ENCODE data around the gene MPIG6B. TPM values are rescaled to one million over a fixed set of nuclear protein-coding genes. Genes with fewer than 3 reads are reported as not detected.

Gene MPIG6B
- total and polyA plus RNA-seq, 4 donors: 0.08 to 10.7 (median 0.24) TPM

- Histone ChIP-seq H3K9ac (ENCODE audit: low read depth in 1 of 2, low read length in 2 of 2) (no peak overlapping the region), H3K27ac (ENCODE audit: low read depth in 1 of 2, low read length in 2 of 2) (no peak overlapping the region), H3K9me3 (ENCODE audit: control insufficient read depth in 4 of 4, low read length in 3 of 4) (no peaks in the 10 kb centered on the region), H3K4me1 (ENCODE audit: control insufficient read depth in 4 of 4, insufficient read depth in 4 of 4, low read length in 3 of 4) (no peaks in the 10 kb centered on the region), H3K36me3 (ENCODE audit: control insufficient read depth in 4 of 4, insufficient read depth in 3 of 4, low read depth in 1 of 4, low read length in 3 of 4) (peaks cover 10 to 80% (median 59%) of the 10 kb centered on the region in 4 donors), H3K27me3 (ENCODE audit: control insufficient read depth in 4 of 4, insufficient read depth in 4 of 4, low read length in 3 of 4) (no peaks in the 10 kb centered on the region), H3K4me3 (ENCODE audit: low read depth in 1 of 3, low read length in 3 of 3) (no peak overlapping the region)
- 90% methylated on average over 4 of the region's 4 CpGs for WGBS
- no peak for DNase-seq (ENCODE audit: low spot score)
- TF ChIP-seq YY1 (IDR thresholded peaks at IDR 0.05): no peak
- TF ChIP-seq HNF4A (conservative IDR thresholded peaks at IDR 0.05): no peak
- no peak for TF ChIP-seq FOXA1 (IDR thresholded peaks at IDR 0.05)
- no peak for TF ChIP-seq ATF3 (IDR thresholded peaks at IDR 0.05)
- no peak for TF ChIP-seq SP1 (IDR thresholded peaks at IDR 0.05)
- no peak for TF ChIP-seq RXRA (IDR thresholded peaks at IDR 0.05)
- TF ChIP-seq JUND (IDR thresholded peaks at IDR 0.05): no peak
- no peak for TF ChIP-seq HNF4G (IDR thresholded peaks at IDR 0.05)
- TF ChIP-seq ZBTB33 (IDR thresholded peaks at IDR 0.05): no peak
- TF ChIP-seq CTCF (IDR thresholded peaks at IDR 0.05; ENCODE audit: low read depth, low read length, missing input control): no peak
- TF ChIP-seq MAX (IDR thresholded peaks at IDR 0.05): no peak
- TF ChIP-seq EGR1 (IDR thresholded peaks at IDR 0.05; ENCODE audit: low read depth in 2 of 2): no peak
- TF ChIP-seq NR2F2 (IDR thresholded peaks at IDR 0.05): no peak
- no peak for TF ChIP-seq RAD21 (IDR thresholded peaks at IDR 0.05)
These were observed 30.8 kb upstream of the MPIG6B start for GRCh38 chr6:31692353-31692752.

- Histone ChIP-seq H3K36me3 (ENCODE audit: control insufficient read depth in 4 of 4, insufficient read depth in 3 of 4, low read depth in 1 of 4, low read length in 3 of 4) (peaks cover 8 to 74% (median 56%) of the 10 kb centered on the region in 4 donors), H3K9me3 (ENCODE audit: control insufficient read depth in 4 of 4, low read length in 3 of 4) (no peaks in the 10 kb centered on the region), H3K4me1 (ENCODE audit: control insufficient read depth in 4 of 4, insufficient read depth in 4 of 4, low read length in 3 of 4) (no peaks in the 10 kb centered on the region), H3K27me3 (ENCODE audit: control insufficient read depth in 4 of 4, insufficient read depth in 4 of 4, low read length in 3 of 4) (no peaks in the 10 kb centered on the region), H3K4me3 (ENCODE audit: low read depth in 1 of 3, low read length in 3 of 3) (no peak overlapping the region), H3K27ac (ENCODE audit: low read depth in 1 of 2, low read length in 2 of 2) (no peak overlapping the region), H3K9ac (ENCODE audit: low read depth in 1 of 2, low read length in 2 of 2) (no peak overlapping the region)
- no peak for DNase-seq (ENCODE audit: low spot score)
- TF ChIP-seq HNF4G (IDR thresholded peaks at IDR 0.05) (no peak), REST (IDR thresholded peaks at IDR 0.05) (no peak), MAX (IDR thresholded peaks at IDR 0.05) (no peak), JUND (IDR thresholded peaks at IDR 0.05) (no peak), TAF1 (conservative IDR thresholded peaks at IDR 0.05) (no peak), NR2F2 (IDR thresholded peaks at IDR 0.05) (no peak), FOXA2 (IDR thresholded peaks at IDR 0.05) (no peak), CTCF (IDR thresholded peaks at IDR 0.05; ENCODE audit: low read depth, low read length, missing input control) (no peak), SP1 (IDR thresholded peaks at IDR 0.05) (no peak)
- WGBS: 93% methylated on average over 9 of the region's 9 CpGs
These were observed 30.3 kb upstream of the MPIG6B start for GRCh38 chr6:31692886-31693285.
